GM19395 (cell line): Measurements from ENCODE around the gene UBXN1.
A peak's percentile ranks its signal among the peaks of the same experiment; 100 is the strongest.

Experiments
- ATAC-seq: cut with Tn5 transposase; IDR thresholded peaks from one replicate; pipeline ENCODE4 v1.9.1; 2021; ENCODE audit warnings: mild to moderate bottlenecking, moderate library complexity; ENCODE audit not compliant: unreplicated experiment

UBXN1 gene, protein sequence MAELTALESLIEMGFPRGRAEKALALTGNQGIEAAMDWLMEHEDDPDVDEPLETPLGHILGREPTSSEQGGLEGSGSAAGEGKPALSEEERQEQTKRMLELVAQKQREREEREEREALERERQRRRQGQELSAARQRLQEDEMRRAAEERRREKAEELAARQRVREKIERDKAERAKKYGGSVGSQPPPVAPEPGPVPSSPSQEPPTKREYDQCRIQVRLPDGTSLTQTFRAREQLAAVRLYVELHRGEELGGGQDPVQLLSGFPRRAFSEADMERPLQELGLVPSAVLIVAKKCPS

DNA sequence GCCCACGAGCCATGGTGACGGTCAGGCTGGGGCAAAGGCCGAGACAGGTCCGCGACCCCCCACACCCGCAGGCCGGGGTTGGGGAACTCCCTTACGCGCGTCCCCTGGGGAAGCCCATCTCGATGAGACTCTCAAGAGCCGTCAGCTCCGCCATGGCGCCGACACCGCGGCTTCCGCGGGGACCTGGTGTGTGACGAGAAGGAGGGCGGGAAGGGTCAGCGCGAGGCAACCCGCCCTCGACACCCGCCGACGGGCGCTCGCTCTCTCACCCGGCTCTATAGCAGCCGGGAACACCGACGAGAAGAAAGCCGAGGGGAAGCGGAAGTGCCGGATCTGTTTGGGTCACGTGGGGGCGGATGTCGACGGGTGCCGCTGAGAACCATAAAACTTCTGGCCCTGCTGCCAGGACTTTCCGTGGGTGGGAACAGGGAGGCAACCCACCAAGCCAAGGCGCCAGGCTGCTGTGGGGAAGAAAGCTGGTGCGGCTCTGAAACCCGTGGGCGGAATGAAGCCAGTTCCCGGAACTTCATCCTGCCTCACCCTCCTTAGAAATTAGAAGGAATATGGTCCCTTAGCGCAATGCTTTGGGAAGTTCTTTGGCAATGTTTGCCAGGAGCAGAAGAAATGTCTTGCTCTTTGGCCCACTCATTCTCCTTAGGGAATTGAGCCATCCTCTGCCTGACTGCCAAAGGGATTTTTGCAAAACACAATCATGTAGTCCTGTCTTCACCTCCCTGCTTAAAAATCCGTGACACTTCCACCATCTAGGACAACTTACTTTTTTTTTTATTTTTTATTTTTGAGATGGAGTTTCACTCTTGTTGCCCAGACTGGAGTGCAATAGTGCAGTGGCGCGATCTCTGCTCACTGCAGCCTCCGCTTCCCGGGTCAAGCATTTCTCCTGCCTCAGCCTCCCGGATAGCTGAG lies at the start of gene UBXN1:
Gene UBXN1, minus strand, starts transcription at position 304 of the 927 bp plus-strand sequence. Its CDS starts 150 bp downstream, at position 154.
- peak; percentile 84 for ATAC-seq

DNA sequence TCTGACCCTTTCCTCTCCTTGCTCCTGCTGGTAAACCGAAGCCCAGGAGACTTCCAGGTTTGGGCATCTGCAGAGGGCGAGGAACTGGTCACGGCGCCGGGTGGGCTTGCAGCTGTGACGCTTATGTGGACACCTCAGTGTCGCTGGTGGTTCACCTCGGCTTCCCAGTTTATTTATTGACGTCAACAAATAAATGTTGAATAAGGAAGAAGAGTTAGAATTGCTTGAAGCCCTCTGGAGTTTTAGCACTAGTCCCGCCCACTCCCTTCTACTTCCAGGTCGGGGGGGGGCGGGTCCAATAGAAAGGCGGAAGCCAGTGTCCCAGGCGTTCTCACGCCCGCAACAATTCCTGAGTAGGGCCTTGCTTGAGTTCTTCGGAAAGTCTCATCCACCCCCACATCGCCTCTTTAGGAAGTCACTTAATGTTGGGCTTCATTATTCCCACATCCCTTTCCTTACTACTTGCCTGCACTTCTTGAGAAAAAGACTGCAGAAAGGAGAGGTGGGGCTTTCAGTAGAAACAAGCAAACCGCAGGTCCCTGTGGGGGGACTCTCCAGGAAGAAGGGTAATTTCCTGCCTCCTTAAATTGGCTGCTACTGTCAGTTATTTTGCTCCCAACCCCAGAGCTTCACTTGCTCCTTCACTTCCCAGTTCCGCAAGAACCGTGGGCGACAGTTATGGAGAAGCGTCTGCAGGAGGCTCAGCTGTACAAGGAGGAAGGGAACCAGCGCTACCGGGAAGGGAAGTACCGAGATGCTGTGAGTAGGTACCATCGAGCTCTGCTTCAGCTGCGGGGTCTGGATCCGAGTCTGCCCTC lies 49.5 kb upstream of the UBXN1 start, which contains the start of gene TTC9C:
Gene TTC9C, plus strand, starts transcription at position 316 of the 818 bp plus-strand sequence. Its CDS starts 363 bp downstream, at position 679.
- ATAC-seq = peak; percentile 31

DNA sequence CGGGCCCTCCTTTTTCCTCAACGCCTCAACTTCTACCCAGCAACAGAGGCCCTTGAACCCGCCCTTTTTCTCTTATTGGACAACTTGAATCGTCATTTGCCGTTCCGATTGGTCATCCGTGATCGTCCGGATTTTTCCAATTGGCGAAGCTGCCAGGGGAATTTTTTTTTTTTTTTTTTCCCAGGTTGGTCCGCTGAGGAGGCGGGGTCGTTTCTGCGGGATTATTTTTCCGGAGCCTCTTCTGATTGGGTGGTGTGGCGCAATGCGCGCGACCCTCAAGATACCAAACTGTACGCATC lies 48.9 kb upstream of the UBXN1 start:
- peak; percentile 66 for ATAC-seq

DNA sequence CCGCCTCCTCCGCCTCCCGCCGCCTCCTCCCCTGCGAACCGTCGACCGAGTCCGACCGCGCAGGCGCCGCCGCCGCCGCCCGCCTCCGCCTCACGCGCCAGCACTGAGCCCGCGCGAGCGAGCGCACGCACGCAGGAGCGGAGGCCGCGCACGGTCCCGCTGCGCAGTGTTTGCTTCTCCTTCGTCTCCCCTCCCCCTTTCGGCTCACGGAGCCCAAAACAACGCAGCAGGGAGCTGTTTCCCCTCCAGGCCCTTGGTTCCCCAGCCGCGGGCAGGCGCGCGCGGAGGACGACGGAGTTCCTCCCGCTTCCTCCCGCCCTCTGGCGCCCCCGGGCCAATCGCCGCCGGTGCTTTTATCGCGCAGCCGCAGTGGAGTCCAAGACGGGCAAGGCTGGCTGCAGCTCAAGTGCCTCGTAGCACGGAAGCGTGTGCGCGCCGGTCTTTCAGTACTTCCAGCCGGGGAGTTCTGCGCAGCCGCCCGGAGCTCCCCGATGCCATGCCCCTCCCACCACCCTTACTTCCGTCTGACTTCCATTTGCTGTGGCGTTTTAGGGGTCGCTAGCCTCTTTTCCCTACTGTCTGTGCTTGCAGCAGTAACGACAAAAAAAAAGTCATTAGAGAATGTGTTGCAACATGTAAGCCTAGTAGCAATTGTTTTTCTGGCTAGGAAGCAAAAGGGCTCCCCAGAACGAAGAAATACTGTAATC lies 48.4 kb upstream of the UBXN1 start, which contains the start of gene HNRNPUL2:
Gene HNRNPUL2, minus strand, starts transcription at position 293 of the 707 bp plus-strand sequence. CDS start 301 bp downstream, outside the sequence.
- ATAC-seq = peak; percentile 69

DNA sequence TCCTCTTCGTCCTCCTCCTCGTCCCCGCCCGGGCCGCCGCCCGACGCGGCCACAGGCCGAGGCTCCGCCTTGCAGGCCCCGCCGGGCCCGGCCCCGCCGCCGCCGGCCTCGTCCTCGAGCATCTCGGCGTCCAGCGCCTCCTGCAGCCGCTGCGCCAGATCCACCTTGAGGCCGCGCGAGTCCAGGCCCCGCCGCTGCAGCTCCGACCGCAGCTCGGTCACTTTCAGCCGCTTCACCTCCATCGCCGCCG lies 48.0 kb upstream of the UBXN1 start:
- no peak for ATAC-seq

DNA sequence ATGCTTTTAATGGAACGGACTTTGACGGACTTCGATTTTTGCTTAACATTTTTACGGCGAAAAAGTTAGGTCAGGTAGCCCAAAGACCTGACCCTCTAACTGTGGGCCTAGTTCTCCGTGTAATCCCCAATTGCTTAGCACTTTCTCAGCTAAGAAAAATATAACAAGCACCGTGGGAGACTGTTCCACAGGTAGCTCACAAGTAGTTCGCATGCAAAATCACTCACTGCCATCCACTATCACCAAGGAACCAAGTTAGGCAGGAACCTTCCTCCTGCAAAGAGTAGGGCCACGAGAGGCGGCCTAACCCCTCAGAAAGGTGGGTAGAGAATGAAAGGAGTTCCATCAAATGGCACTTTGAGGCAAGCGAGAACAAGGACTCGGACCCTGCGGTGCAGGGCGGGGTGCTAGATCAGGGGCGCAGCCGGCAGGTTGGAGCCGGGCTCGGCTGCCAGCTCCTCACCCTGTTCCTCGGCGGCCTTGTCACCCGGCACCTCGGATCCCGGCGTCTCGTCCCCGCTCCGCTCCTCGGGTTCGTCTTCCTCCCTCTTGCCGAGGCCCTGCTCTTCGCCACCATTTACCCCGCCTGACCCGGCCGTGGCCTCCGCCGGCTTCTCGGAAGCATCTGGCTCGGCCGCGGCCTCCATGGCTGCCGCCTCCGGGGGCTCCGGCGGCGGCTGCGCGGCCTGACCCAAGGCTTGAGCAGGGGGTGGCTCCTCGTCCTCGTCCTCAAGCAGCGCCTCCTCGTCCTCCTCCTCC lies 47.5 kb upstream of the UBXN1 start:
- ATAC-seq = peak; percentile 1

DNA sequence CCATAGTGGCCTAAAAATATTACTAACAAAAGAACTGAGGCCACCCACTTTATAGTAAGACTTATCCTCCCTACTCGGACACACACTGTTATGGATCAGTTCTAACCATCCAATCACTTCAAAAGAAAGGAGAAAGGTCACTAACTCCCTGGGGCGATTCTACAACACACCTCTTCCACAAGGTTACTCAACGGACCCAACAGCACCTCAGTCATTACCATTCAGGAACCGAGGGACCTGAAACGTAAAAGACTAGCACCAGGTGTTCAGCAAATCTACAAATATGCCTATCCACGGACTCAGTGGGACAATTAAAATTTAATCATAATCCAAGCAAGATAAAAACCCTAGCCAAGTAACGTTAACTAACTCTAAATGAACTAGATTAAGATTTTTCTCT lies 46.8 kb upstream of the UBXN1 start:
- ATAC-seq = no peak

DNA sequence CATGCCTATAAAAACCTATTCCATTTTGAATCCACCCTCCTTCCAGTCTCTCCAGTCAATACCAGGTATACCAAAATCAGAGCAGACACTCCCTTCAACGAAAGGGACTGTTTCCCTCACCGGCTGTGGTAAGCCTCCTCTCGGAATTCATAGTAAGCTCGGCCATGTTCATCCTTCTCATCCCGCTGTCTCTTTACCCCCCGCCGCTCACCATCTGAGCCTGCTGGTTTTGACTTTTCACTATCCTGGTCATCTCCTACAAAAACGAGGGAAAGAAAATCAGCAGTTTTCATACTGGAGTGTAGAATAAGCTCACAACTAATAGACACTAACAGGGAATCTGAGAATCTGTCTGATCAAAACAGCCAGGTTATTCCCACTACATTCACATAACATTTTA lies 45.3 kb upstream of the UBXN1 start:
- no peak for ATAC-seq

DNA sequence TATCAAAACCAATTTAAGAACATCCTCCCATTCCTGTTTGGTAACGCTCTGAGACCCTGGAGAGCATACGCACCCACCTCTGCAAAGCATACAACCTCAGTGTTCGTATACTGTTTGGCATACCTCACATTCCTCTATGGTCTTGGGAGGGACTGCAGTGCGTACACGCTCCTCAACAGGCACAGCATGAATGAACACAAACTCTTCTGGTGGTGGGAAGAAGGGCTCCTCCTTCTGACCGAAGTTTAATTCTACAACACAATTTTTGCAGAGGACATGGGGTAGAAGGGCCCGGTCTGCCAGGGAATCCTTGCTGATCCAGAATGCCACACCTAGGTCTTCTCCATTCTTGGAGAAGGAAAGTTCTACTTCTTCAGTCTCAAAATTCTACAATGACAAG lies 43.1 kb upstream of the UBXN1 start:
- ATAC-seq = no peak

DNA sequence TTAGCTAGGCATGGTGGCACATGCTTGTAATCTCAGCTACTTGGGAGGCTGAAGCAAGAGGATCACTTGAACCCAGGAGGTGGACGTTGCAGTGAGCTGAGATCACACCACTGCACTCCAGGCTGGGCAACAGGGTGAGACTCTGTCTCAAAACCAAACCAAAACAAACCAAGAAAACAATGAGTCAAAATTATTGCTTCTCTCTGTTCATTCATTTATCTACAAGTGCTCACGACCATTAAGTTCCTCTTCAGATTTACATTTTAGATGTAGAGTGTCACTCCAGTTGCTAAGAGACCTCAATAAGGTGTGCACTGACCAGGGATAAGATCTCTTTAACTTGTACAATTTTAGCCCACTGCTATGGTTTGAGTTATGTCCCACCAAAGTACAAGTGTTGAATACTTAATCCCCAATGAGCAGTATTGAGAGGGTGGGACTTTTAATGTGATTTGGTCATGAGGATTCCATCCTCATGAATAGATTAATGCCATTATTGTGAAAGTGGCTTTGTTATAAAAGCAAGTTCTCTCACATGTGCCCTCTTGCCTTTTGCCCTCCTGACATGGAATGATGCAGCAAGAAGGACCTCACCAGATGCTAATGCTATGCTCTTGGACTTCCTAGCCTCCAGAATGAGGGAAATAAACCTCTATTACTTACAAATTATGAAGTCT lies 40.6 kb upstream of the UBXN1 start:
- ATAC-seq = no peak

DNA sequence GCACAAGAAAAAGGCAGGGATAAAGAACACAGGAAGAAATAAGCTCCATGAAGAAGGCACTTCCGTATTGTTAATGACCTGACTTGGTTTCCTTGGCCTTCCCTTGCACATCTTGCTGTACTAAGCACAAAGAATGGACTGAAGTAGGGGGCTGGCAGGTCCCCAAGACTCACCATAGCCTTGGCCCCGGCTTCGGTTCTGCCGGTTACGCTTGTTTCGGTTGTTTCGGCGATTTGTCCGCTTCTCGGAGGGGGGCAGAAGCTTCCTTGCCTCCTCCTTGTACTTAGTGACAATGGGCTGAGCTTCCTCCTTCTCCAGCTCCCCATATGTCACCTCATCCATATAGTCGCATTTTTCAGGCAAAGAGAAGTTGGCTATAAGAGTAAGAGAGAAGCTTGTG lies 37.9 kb upstream of the UBXN1 start:
- no peak for ATAC-seq

DNA sequence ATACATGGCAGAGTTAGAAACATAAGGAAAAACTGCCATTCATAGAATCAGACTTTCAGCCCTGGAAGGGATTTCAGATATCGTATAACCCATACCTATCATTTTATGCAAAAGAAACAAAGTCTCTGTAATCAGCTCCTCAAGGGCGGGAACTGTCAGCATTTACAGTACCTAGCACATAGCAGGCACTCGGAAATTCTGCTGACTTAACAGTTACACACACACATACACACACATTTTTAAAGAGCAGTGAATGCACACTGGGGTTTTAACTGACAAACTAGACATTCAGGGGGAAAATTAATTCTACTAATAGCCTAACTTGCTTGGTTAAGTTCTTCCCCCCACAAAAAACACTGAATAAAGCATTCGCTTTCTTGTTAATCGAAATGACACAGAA lies 37.3 kb upstream of the UBXN1 start:
- ATAC-seq = no peak

DNA sequence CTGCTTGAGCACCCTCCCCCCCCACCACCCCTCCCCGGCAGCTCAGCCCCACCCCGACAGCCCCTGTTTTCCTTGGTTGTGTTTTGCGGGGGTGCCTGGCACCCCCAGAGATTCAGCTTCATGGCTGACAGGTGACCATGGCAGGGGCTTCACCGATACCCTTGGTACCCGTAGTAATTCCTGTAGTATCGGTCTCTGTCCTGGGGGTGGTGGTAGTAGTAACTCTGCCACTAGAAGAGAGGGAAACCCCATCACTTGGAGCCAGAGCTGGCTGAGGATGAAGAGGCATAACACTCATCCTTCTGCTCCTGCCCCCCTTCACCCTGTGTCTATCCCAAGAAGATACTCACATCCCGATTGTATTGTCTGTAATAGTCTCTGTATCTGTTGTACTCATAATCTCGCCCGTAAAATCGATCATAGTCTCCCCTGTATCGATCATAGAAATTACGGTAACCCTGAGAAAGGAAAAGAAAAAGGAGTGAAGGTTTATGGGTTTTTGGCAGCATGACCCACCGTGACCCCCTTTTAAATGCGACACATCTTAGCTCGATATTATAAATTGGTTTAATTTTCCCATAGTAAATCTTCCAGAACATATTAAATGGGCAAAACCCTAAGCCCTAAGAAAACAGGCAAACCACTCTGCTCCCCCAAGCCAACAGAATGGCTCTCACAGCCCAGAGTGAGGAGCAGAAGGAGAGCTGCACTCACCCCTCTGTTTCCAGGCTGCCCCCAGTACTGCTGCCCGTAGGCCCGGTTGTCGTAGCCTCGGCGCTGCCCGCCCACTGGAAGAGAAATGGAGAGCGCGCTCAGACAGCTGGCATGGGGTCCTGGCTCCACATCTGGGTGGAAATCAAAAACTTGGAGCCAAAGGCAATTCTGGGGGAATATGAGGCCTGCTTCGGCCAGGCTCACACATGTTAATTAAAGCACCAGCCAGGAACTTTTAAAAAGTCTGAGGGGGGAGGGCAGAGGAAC lies 36.6 kb upstream of the UBXN1 start:
- ATAC-seq = no peak

DNA sequence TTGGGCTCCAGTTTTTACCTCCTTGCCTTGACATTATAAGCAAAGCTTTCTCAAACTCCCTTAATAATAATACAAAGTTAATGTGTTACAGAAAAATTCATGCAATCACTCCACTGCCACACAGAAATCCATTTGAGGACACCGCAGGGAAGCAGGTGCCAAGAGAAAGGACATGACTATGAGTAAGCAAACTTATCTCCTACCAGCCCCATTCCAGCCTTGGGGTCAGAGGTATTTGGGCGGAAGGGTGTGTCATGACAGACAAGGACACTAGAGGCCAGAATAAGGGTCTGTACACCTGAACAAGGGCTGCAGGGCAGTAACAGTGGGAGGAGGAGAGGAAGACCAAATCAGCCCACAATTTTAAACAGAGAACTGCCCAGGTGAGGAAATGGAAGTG lies 34.5 kb upstream of the UBXN1 start:
- ATAC-seq = no peak

DNA sequence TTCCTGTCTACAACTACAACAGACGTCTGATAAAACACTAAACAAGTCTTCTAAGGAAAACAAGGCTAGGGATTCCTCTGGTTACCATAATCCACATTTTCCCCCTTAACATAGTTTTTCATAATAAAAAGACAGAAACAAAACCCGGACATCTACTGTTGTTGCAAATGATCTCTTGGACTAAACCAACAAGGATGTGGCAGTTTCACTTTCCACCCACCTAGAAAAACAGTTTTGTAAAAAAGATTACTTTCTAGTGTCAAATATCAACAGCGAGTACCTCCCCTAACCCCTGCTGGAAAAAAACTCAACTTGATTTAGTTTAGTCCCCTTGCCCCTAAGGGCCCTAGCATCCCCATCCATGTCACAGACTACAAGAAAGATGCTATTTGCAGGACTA lies 34.0 kb upstream of the UBXN1 start:
- no peak for ATAC-seq

DNA sequence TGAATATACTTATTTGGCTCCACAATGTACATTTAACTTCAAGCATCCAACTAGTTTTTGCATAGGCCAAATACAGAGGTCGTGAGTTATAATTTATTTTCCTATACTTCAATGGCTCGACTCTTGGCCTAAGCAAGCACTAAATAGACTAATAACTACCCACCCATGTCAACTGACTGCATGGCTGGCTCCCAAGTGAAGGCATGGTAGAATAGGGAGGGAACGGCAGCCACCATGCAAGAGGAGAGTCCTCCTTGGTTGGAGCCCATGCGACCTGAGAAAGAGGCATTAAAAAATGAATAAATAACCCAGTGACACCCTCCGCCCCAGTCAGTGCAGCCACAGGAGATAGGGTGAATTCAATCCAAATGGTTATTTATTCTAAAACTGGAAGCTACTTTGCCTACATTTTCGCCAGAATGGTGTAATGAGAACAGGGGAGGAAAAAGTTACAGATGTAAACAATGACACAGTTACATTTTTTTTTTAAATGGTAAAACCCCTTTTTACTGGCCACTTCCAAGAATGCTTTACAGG lies 33.5 kb upstream of the UBXN1 start:
- no peak for ATAC-seq

DNA sequence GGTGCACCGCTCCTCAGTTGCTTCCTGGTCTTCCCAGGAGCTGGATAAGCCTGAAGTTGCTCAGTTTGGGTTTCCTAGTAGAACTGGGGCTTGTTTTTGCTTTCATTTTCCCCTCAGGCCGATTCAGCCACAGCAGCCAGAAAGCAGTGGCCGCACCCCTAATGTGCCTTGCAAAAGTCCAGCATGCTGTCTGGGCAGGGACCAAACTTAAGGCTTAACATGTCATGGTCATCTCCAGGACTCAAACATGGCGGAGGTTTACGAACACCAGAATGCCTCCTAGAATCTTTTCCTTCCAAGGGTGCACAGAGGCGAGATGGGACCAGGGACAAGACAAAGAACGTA lies 31.1 kb upstream of the UBXN1 start:
- ATAC-seq = peak; percentile 6
